T follicular helper cell (primary cell): ENCODE data around the gene DYNAP.

Source experiments
- DNase-seq: peaks from one replicate; pipeline ENCODE4 v3.0.0-alpha.2; 2020; ENCODE audit warnings: low read depth

DYNAP gene

DNA sequence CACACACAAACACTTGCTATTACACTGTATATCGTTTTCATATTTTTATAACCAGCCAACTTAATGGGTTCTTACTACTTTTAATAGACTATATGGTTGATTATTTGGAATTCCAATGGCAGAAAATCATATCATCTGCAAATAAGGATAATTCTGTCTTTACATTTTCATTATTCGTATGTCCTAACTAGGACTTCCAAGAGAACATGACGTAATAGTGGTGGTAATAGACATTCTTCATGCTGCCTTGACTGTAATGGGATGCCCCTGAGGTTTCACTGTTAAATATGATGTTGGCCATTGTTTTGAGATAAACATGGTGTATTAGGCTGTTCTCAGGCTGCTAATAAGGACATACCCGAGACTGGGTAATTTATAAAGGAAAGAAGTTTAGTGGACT is 45.2 kb downstream of the DYNAP start:
- DNase-seq: no peak

DNA sequence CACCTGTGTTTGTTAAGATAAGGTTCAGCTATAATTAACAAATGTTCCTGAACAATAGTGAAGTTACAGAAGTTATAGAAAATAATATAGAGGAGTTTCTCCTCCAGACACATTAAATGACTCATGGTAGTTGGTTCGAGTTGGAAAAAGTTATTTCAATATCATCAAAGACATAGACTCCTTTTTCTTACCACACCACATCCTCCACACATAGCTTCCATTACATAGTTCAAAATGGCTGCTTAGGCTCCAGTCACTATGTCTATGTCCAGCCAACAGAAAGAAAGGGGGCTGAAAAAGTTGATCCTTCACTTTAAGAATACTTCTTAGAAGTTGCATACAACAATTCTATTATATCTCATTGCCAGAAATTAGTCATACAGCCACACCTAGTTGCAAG is 50.7 kb downstream of the DYNAP start:
- no peak for DNase-seq

DNA sequence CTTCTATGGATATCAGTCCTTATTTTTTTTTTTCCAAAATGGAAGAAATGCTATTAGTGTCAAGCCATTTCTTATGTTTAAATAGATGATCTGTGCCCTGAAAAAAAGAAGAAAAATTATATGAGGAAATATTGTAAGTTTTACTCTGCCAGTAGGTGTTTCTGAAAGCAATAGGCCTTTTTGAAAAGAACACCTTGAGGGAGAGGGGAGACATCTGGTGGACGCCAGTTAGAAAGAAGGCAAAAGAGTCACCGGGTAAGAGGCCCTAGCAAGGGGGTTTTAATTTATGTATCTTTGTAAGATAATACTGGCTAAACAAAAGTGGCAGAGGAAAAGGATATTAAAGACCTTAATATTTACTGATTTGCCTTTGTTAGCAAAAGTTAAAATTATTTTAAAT is 56.1 kb downstream of the DYNAP start:
- no peak for DNase-seq
